Fibroblast of lung (primary cell): ENCODE results near the gene FBXO34. TPM values are rescaled to one million over a fixed set of nuclear protein-coding genes. Genes with fewer than 3 reads are reported as not detected.

ENCODE experiments used
- DNase-seq, 2 donors: peaks; one replicate each; pipeline versions ENCODE4 v3.0.0 to v3.0.0-alpha.2; 2010; ENCODE audit warnings: low read depth in 2 of 2
- H2AFZ ChIP-seq: 2 replicates; pipeline ENCODE4 v1.5.1; 2012; ENCODE audit warnings: low read length, control low read depth, inconsistent platforms
- H3K27ac ChIP-seq: 2 replicates; pipeline ENCODE4 v1.5.1; 2011; ENCODE audit warnings: low read length, control low read depth; ENCODE audit not compliant: insufficient read depth
- H3K27me3 ChIP-seq: 2 replicates; pipeline ENCODE4 v1.5.1; 2011; ENCODE audit warnings: mild to moderate bottlenecking, low read length; ENCODE audit not compliant: control insufficient read depth, insufficient read depth
- H3K36me3 ChIP-seq: 2 replicates; pipeline ENCODE4 v1.5.1; 2011; ENCODE audit warnings: low read length; ENCODE audit not compliant: control insufficient read depth, insufficient read depth
- H3K4me1 ChIP-seq: 2 replicates; pipeline ENCODE4 v1.5.1; 2011; ENCODE audit warnings: low read length; ENCODE audit not compliant: control insufficient read depth, insufficient read depth; ENCODE audit errors: extremely low read depth
- H3K4me2 ChIP-seq: 2 replicates; pipeline ENCODE4 v1.5.1; 2011; ENCODE audit warnings: low read length, control low read depth; ENCODE audit not compliant: insufficient read depth; ENCODE audit errors: extremely low read depth
- H3K4me3 ChIP-seq, 4 experiments: fragments of 200-600 bp in 1 of 4; sonication (generic) in 1 of 4; replicated peaks in 1 of 4; 2 replicates each; pipeline ENCODE4 v1.5.1; 2011 to 2016; ENCODE audit warnings: low read length in 4 of 4, low read depth in 3 of 4, mild to moderate bottlenecking in 3 of 4, control low read depth in 2 of 4, inconsistent platforms in 1 of 4, mixed read lengths in 1 of 4; ENCODE audit not compliant: insufficient read depth in 1 of 4; ENCODE audit errors: control extremely low read depth in 1 of 4
- H3K79me2 ChIP-seq: 2 replicates; pipeline ENCODE4 v1.5.1; 2012; ENCODE audit warnings: mild to moderate bottlenecking, low read length, inconsistent platforms; ENCODE audit not compliant: control insufficient read depth, insufficient read depth
- H3K9ac ChIP-seq: 2 replicates; pipeline ENCODE4 v1.5.1; 2011; ENCODE audit warnings: mild to moderate bottlenecking, low read length, control low read depth; ENCODE audit not compliant: insufficient read depth
- H3K9me3 ChIP-seq: 2 replicates; pipeline ENCODE4 v1.5.1; 2012; ENCODE audit warnings: low read depth, low read length; ENCODE audit not compliant: control insufficient read depth, insufficient read depth
- H4K20me1 ChIP-seq: 2 replicates; pipeline ENCODE4 v1.5.1; 2011; ENCODE audit warnings: low read length; ENCODE audit not compliant: control insufficient read depth, insufficient read depth; ENCODE audit errors: extremely low read depth
- EZH2 ChIP-seq: IDR thresholded peaks from 2 replicates; pipeline ENCODE4 v1.5.1; 2012; ENCODE audit warnings: low read length, control low read depth, mild to moderate bottlenecking; ENCODE audit errors: missing control alignments
- polyA plus RNA-seq, 2 donors: library from polyadenylated mRNA; depleted of rRNA in 1 of 2; stranded (reverse) in 1 of 2; unstranded in 1 of 2; fragments of >200 nt; gene quantifications; 2 replicates each; pipeline ENCODE4 v1.2.1, GENCODE V29; 2011 to 2012; ENCODE audit warnings: missing spikeins in 1 of 2
- total RNA-seq: library from RNA; depleted of rRNA; stranded (reverse); fragments of >200 nt; gene quantifications from 2 replicates; pipeline ENCODE4 v1.2.1, GENCODE V29; 2014
- TF ChIP-seq, protein P1 (sequence below), 2 donors: IDR thresholded peaks in 1 of 2; conservative IDR thresholded peaks in 1 of 2; 1 replicate in 1 of 2; 2 replicates in 1 of 2; pipeline ENCODE4 v1.5.1; 2011 to 2012; ENCODE audit warnings: low read length in 2 of 2, control low read depth in 1 of 2, inconsistent platforms in 1 of 2, low read depth in 1 of 2, mild to moderate bottlenecking in 1 of 2

The FBXO34 gene
- total and polyA plus RNA-seq, 2 donors (not counting 1 experiment from before 2014, with no cell fraction given), result 20.8 to 29.1 TPM

DNA sequence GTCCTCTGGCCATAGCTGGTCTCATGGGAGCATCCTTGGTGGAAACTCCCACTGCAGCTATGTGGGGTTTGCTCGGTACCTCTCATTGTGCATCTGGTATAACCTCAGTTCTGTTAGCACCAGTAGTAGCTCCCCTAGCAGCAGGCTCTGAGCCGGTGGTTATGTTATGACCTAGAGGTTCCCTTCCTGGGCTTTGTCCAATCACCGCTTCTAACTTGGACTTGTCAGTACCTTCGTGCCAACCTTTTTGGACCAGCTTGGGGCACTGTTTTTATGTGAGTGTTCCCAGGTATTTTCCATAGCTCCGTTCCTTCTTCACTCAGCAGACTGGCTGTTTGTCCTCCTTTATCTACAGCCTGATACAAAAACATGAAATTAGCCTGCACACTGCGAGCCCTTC lies 84.7 kb downstream of the FBXO34 start:
- Histone ChIP-seq H3K27ac (no peak overlapping the region), H3K79me2 (no peaks in the 10 kb centered on the region), H3K27me3 (no peaks in the 10 kb centered on the region), H2AFZ (no peak overlapping the region), H3K4me3 (no peak overlapping the region), H3K4me2 (no peak overlapping the region), H3K9me3 (no peaks in the 10 kb centered on the region), H4K20me1 (no peaks in the 10 kb centered on the region), H3K4me1 (no peaks in the 10 kb centered on the region), H3K9ac (no peak overlapping the region), H3K36me3 (peaks cover 5% of the 10 kb centered on the region)
- DNase-seq, result no peak
- TF ChIP-seq, protein P1, sequence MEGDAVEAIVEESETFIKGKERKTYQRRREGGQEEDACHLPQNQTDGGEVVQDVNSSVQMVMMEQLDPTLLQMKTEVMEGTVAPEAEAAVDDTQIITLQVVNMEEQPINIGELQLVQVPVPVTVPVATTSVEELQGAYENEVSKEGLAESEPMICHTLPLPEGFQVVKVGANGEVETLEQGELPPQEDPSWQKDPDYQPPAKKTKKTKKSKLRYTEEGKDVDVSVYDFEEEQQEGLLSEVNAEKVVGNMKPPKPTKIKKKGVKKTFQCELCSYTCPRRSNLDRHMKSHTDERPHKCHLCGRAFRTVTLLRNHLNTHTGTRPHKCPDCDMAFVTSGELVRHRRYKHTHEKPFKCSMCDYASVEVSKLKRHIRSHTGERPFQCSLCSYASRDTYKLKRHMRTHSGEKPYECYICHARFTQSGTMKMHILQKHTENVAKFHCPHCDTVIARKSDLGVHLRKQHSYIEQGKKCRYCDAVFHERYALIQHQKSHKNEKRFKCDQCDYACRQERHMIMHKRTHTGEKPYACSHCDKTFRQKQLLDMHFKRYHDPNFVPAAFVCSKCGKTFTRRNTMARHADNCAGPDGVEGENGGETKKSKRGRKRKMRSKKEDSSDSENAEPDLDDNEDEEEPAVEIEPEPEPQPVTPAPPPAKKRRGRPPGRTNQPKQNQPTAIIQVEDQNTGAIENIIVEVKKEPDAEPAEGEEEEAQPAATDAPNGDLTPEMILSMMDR (conservative IDR thresholded peaks at IDR 0.05 in 1 of 2, IDR thresholded peaks at IDR 0.05 in 1 of 2; ENCODE audit: low read depth in 1 of 2, low read length in 2 of 2), result no peak
- no peak for TF ChIP-seq EZH2

DNA sequence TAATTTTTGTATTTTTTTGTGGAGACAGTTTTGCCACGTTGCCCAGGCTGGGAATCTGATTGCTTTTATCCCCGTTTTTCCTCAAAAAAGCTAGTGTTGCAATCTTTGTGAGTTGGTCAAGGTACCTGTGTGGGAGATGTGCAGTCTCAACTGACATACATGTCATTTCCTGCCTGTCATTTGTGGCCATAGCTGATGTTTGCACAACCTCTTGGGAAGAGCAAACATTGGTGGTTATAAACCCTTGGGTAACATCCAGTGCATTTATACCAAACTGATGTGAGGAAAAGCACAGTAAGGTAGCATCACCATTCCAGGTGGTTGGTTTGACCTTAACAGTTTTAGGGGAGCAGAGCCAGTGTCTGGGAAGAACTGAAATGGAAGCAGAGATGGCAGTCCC lies 85.7 kb downstream of the FBXO34 start:
- H3K4me2 ChIP-seq, result no peak overlapping the region
- no peaks in the 10 kb centered on the region for H3K9me3 ChIP-seq
- H3K27me3 ChIP-seq, result no peaks in the 10 kb centered on the region
- DNase-seq, result no peak
- TF ChIP-seq, protein P1 (conservative IDR thresholded peaks at IDR 0.05 in 1 of 2, IDR thresholded peaks at IDR 0.05 in 1 of 2; ENCODE audit: low read depth in 1 of 2, low read length in 2 of 2), result no peak
- no peak for TF ChIP-seq EZH2
- H3K27ac ChIP-seq, result no peak overlapping the region
- H3K79me2 ChIP-seq, result no peaks in the 10 kb centered on the region
- H3K4me3 ChIP-seq, result no peak overlapping the region
- H3K4me1 ChIP-seq, result no peaks in the 10 kb centered on the region
- peaks cover 4% of the 10 kb centered on the region for H3K36me3 ChIP-seq
- no peaks in the 10 kb centered on the region for H4K20me1 ChIP-seq
- no peak overlapping the region for H2AFZ ChIP-seq
- H3K9ac ChIP-seq, result no peak overlapping the region

DNA sequence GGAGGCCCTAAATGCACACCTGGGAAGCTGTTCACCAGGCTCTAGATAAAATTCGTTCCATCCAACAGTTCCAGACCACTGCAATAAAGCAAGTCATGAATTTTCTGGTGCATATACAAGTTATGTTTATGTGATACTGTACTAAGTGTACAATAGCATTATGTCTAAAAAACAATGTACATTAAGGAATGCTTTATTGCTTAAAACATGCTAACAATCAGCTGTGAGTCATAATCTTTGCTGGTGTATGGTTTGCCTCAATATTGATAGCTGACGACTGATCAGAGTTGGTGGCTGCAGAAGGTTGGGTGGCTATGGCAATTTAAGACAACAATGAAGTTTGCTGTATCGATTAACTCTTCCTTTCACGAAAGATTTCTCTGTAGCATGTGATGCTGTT lies 88.1 kb downstream of the FBXO34 start:
- no peaks in the 10 kb centered on the region for H4K20me1 ChIP-seq
- no peaks in the 10 kb centered on the region for H3K79me2 ChIP-seq
- H3K27me3 ChIP-seq, result no peaks in the 10 kb centered on the region
- no peak for TF ChIP-seq EZH2
- TF ChIP-seq, protein P1 (conservative IDR thresholded peaks at IDR 0.05 in 1 of 2, IDR thresholded peaks at IDR 0.05 in 1 of 2; ENCODE audit: low read depth in 1 of 2, low read length in 2 of 2), result no peak
- no peaks in the 10 kb centered on the region for H3K4me1 ChIP-seq
- no peak for DNase-seq
- no peak overlapping the region for H2AFZ ChIP-seq
- no peak overlapping the region for H3K9ac ChIP-seq
- H3K9me3 ChIP-seq, result no peaks in the 10 kb centered on the region
- H3K36me3 ChIP-seq, result peaks cover 4% of the 10 kb centered on the region
- H3K4me3 ChIP-seq, result no peak overlapping the region
- H3K4me2 ChIP-seq, result no peak overlapping the region
- no peak overlapping the region for H3K27ac ChIP-seq
